MM.1S (cell line): ENCODE data around the gene AUTS2.

Experiments
- DNase-seq: peaks from one replicate; pipeline ENCODE4 v3.0.0-alpha.2; 2015
- H2AFZ ChIP-seq: fragments of 300-600 bp; sonication (generic); 2 replicates; pipeline ENCODE4 v1.6.0; 2016; ENCODE audit warnings: antibody characterized with exemption, low read length
- H3F3A ChIP-seq: fragments of 300-600 bp; sonication (generic); 2 replicates; pipeline ENCODE4 v1.6.1; 2016; ENCODE audit warnings: mild to moderate bottlenecking, antibody characterized with exemption, low read length, moderate library complexity, mixed read lengths; ENCODE audit not compliant: insufficient read depth
- H3K27ac ChIP-seq: fragments of 300-600 bp; sonication (generic); 2 replicates; pipeline ENCODE4 v1.5.1; 2016; ENCODE audit warnings: mild to moderate bottlenecking, low read length
- H3K27me3 ChIP-seq: fragments of 300-600 bp; sonication (generic); replicated peaks from 2 replicates; pipeline ENCODE4 v1.6.0; 2016; ENCODE audit warnings: low read length; ENCODE audit not compliant: insufficient read depth
- H3K36me3 ChIP-seq: fragments of 300-600 bp; sonication (generic); replicated peaks from 2 replicates; pipeline ENCODE4 v1.6.1; 2016; ENCODE audit warnings: mild to moderate bottlenecking, low read length, mixed read lengths; ENCODE audit not compliant: insufficient read depth
- H3K4me1 ChIP-seq: fragments of 300-600 bp; sonication (generic); 2 replicates; pipeline ENCODE4 v1.6.1; 2016; ENCODE audit warnings: low read length, mixed read lengths
- H3K4me2 ChIP-seq: fragments of 300-600 bp; sonication (generic); 2 replicates; pipeline ENCODE4 v1.6.0; 2016; ENCODE audit warnings: low read depth, low read length
- H3K4me3 ChIP-seq: fragments of 300-600 bp; sonication (generic); 2 replicates; pipeline ENCODE4 v1.5.1; 2016; ENCODE audit warnings: low read length, mixed read lengths
- H3K79me2 ChIP-seq: fragments of 300-600 bp; sonication (generic); 2 replicates; pipeline ENCODE4 v1.6.1; 2016; ENCODE audit warnings: mixed run types, low read length, mixed read lengths
- H3K9ac ChIP-seq: fragments of 300-600 bp; sonication (generic); 2 replicates; pipeline ENCODE4 v1.6.1; 2016; ENCODE audit warnings: low read length, mixed read lengths
- H3K9me2 ChIP-seq: fragments of 300-600 bp; sonication (generic); replicated peaks from 2 replicates; pipeline ENCODE4 v1.6.1; 2016; ENCODE audit warnings: mild to moderate bottlenecking, low read length, mixed read lengths; ENCODE audit not compliant: insufficient read depth
- H3K9me3 ChIP-seq: fragments of 300-600 bp; sonication (generic); replicated peaks from 2 replicates; pipeline ENCODE4 v1.6.1; 2016; ENCODE audit warnings: mild to moderate bottlenecking, low read length, mixed read lengths; ENCODE audit not compliant: insufficient read depth
- H4K20me1 ChIP-seq: fragments of 300-600 bp; sonication (generic); 2 replicates; pipeline ENCODE4 v1.6.1; 2016; ENCODE audit warnings: mild to moderate bottlenecking, low read length, moderate library complexity, mixed read lengths; ENCODE audit not compliant: insufficient read depth
- CTCF ChIP-seq: fragments of 300-600 bp; sonication (generic); IDR thresholded peaks from 2 replicates; pipeline ENCODE4 v1.5.1; 2016; ENCODE audit warnings: antibody characterized with exemption, low read length, mixed read lengths
- EZH2 ChIP-seq: fragments of 300-600 bp; sonication (generic); optimal IDR thresholded peaks from 2 replicates; pipeline ENCODE3; 2017; ENCODE audit warnings: low read depth, mild to moderate bottlenecking, antibody characterized with exemption, low read length, mixed read lengths
- EZH2phosphoT487 ChIP-seq: fragments of 300-600 bp; sonication (generic); IDR thresholded peaks from 2 replicates; pipeline ENCODE4 v1.6.1; 2018; ENCODE audit warnings: antibody characterized with exemption, low read length

Gene AUTS2

GRCh38 chr7:70620333-70621055 lies 1022.2 kb downstream of the AUTS2 start:
- H2AFZ ChIP-seq = no peak overlapping the region
- no peak overlapping the region for H3K27ac ChIP-seq
- no peaks in the 10 kb centered on the region for H3K27me3 ChIP-seq
- H3K9me3 ChIP-seq = no peaks in the 10 kb centered on the region
- H3K36me3 ChIP-seq = no peaks in the 10 kb centered on the region
- no peak overlapping the region for H3K9ac ChIP-seq
- TF ChIP-seq EZH2phosphoT487 (no peak), EZH2 (no peak), CTCF (no peak)
- H3K79me2 ChIP-seq = no peaks in the 10 kb centered on the region
- no peaks in the 10 kb centered on the region for H3K9me2 ChIP-seq
- H3F3A ChIP-seq = no peaks in the 10 kb centered on the region
- H3K4me3 ChIP-seq = no peak overlapping the region
- H3K4me1 ChIP-seq = no peaks in the 10 kb centered on the region
- H4K20me1 ChIP-seq = no peaks in the 10 kb centered on the region
- no peak overlapping the region for H3K4me2 ChIP-seq
- DNase-seq = no peak

DNA sequence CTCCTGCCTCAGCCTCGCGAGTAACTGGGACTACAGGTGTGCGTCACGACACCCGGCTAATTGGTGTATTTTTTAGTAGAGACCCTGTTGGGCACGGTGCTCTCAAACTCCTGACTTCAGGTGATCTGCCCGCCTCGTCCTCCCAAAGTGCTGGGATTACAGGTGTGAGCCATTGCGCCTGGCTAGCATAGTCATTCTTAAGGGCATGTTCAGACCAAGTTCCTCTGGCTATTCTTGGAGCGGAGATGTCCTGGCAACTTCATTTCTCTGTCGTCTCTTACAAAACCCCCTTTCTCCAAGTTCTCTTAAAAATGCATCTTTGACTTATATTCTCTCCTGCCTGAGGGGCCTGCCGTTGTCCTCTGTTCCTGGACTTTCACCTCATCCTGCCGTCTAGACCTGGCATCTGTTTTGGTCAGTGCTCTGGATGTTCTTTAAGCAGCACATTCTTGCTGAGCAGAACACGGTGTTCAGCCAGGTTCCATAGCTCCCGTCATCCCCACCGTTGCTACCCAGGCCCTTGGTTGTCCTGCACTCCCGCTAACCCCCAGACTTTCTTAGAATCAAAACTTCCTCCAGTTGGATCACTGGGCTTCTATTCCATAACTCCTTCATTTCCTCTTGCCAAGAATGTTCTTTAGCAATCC lies 1023.8 kb downstream of the AUTS2 start:
- no peaks in the 10 kb centered on the region for H3K36me3 ChIP-seq
- no peak overlapping the region for H2AFZ ChIP-seq
- no peaks in the 10 kb centered on the region for H3K79me2 ChIP-seq
- no peaks in the 10 kb centered on the region for H3F3A ChIP-seq
- no peak for DNase-seq
- no peaks in the 10 kb centered on the region for H3K4me1 ChIP-seq
- no peaks in the 10 kb centered on the region for H3K27me3 ChIP-seq
- no peaks in the 10 kb centered on the region for H3K9me2 ChIP-seq
- H3K4me3 ChIP-seq = no peak overlapping the region
- H3K27ac ChIP-seq = no peak overlapping the region
- no peaks in the 10 kb centered on the region for H3K9me3 ChIP-seq
- H3K4me2 ChIP-seq = no peak overlapping the region
- TF ChIP-seq EZH2 (no peak), EZH2phosphoT487 (no peak), CTCF (no peak)
- no peaks in the 10 kb centered on the region for H4K20me1 ChIP-seq
- H3K9ac ChIP-seq = no peak overlapping the region

DNA sequence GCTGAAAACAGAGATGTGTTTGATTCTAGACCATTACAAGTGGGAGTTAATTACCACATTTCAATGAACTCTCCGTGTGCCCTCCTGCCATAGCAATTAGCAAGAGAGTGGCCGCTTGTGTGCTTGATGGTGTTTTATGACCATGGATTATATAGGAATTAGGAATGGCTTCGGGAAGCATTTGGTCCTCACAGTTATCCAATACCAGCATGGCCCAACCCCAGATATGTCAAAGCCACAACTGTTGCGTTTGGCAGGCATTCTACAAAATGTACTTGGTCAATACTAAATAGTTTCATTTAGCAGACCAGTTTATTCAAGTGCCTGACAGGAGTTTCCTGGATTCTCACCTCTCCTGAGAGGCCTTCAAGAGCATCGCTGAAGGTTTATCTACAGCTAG lies 1024.7 kb downstream of the AUTS2 start:
- DNase-seq = no peak
- H3K27ac ChIP-seq = no peak overlapping the region
- H3K27me3 ChIP-seq = no peaks in the 10 kb centered on the region
- no peaks in the 10 kb centered on the region for H3K9me2 ChIP-seq
- H2AFZ ChIP-seq = no peak overlapping the region
- no peaks in the 10 kb centered on the region for H3K36me3 ChIP-seq
- H3K9ac ChIP-seq = no peak overlapping the region
- H3K4me1 ChIP-seq = no peaks in the 10 kb centered on the region
- no peaks in the 10 kb centered on the region for H3K9me3 ChIP-seq
- H3F3A ChIP-seq = no peaks in the 10 kb centered on the region
- no peaks in the 10 kb centered on the region for H3K79me2 ChIP-seq
- H3K4me2 ChIP-seq = no peak overlapping the region
- H3K4me3 ChIP-seq = no peak overlapping the region
- no peaks in the 10 kb centered on the region for H4K20me1 ChIP-seq
- TF ChIP-seq EZH2phosphoT487 (no peak), CTCF (no peak), EZH2 (no peak)
